Measurements from ENCODE around the gene C4B. TPM values are rescaled to one million over a fixed set of nuclear protein-coding genes. Genes with fewer than 3 reads are reported as not detected.
A peak's percentile ranks its signal among the peaks of the same experiment; 100 is the strongest.
"Not testable (repeated sequence)": the region's sequence is repeated elsewhere in the genome, so short reads cannot be mapped to it uniquely, and the experiment has no call there.

C4B gene
- 155 TPM for total RNA-seq

DNA sequence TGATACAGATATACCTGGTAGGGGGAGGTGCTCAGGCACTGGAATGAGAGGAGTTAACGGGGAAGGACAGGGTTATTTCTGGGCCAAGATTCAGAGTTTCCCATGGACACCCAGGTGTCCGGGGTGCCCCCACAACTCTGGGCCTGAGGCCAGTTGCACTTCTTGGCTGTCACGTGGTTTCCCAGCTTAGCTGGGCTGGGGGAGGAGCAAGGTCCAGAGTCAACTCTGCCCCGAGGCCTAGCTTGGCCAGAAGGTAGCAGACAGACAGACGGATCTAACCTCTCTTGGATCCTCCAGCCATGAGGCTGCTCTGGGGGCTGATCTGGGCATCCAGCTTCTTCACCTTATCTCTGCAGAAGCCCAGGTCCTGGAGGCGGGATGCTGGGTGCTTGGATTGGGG lies at the start of gene C4B:
C4B (plus strand) TSS at position 249 of the 400 bp plus-strand sequence; CDS start at position 300, 51 bp downstream.
- not testable (repeated sequence) for DNase-seq (ENCODE audit: low spot score)

DNA sequence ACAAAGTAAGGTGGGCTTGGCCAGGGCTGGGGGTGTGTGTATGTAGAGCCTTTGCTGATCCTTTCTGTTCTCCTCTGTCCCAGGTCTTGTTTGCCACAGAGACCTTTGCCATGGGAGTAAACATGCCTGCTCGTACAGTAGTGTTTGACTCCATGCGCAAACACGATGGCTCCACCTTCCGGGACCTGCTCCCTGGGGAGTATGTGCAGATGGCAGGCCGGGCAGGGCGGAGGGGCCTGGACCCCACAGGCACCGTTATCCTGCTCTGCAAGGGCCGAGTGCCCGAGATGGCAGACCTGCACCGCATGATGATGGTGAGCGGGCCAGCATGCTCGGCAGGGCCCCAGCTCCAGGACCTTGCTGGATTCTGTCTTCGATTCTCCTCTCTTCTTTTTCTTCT lies 48.9 kb upstream of the C4B start:
- DNase-seq (ENCODE audit: low spot score): no peak

DNA sequence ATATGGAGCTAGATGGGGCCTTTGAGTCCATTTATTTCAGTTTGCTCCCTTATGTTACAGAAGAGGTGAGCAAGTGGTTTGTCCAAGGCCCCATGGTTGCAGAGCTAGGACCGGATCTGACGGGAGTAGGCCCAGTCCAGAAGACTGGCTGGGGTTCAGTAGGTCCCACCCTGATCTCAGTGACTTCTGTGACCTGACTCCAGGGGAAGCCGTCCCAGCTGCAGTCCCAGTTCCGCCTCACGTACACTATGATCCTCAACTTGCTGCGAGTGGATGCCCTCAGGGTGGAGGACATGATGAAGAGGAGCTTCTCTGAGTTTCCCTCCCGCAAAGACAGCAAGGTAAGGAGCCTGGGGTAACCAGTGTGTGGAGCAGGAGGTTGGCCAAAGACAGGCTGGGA lies 48.1 kb upstream of the C4B start:
- no peak for DNase-seq (ENCODE audit: low spot score)

DNA sequence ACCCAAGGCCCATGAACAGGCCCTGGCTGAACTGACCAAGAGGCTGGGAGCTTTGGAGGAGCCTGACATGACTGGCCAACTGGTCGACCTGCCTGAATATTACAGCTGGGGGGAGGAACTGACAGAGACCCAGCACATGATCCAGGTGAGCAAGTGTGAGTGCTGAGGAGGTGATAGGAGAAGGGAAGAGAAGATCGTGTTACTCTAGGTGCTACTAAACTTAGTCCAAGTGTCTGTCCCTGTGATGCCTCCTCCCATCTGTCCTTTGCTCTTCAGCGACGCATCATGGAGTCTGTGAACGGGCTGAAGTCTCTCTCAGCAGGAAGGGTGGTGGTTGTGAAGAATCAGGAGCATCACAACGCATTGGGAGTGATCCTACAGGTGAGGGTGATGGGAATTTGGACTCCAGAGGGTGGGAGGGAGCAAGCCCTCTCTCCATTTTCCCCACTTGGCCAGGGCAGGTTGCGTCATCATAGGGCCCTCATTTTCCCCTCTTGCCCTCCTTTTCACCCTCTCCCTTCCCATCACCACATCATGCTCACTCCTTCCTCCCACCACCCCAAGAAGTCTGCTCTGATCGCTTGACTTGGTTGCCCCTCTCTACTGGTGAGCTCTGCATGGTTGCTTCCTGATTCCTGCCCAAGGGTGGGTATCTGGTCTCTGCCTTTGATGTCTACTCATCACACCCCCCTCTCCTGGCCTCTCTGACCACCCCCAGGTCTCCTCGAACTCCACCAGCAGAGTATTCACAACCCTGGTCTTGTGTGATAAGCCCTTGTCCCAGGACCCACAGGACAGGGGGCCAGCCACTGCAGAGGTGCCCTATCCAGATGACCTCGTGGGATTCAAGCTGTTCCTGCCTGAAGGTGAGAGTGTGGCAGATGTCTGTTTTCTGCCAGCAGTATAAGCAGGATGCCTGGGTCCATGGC lies 47.3 kb upstream of the C4B start:
- DNase-seq (ENCODE audit: low spot score): no peak

DNA sequence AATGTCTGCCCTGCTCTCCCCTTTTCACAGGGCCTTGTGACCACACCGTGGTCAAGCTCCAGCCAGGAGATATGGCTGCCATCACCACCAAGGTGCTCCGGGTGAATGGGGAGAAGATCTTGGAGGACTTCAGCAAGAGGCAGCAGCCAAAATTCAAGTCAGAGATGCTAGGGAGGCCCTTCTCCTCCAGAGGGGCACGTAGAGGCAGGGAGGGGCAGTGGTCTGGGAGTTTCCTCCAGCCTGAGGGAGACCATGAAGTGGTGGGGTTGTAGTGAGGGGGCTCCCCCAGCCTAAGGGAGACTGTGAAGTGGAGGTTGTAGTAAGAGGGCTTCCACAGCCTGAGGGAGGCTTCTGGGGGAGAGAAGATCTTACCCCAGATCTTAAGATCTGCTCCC lies 46.7 kb upstream of the C4B start:
- no peak for DNase-seq (ENCODE audit: low spot score)

DNA sequence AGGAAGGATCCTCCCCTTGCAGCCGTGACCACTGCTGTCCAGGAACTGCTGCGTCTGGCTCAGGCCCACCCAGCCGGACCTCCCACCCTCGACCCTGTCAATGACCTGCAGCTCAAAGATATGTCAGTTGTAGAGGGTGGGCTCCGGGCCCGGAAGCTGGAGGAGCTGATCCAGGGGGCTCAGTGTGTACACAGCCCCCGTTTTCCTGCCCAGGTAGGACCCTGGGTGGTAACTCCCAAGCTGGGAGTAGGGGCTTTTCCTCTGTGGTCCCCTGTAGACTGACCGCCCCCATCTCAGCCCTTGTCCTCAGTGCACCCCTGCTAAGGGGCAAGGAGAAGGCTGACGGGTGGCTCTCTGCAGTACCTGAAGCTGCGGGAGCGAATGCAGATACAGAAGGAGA lies 46.3 kb upstream of the C4B start:
- DNase-seq (ENCODE audit: low spot score): no peak

GRCh38 chr6:31968791-31969711 lies 45.5 kb upstream of the C4B start:
- DNase-seq (ENCODE audit: low spot score): no peak

- no peak for DNase-seq (ENCODE audit: low spot score)
Observed at GRCh38 chr6:31969712-31970603, 44.6 kb upstream of the C4B start.

DNA sequence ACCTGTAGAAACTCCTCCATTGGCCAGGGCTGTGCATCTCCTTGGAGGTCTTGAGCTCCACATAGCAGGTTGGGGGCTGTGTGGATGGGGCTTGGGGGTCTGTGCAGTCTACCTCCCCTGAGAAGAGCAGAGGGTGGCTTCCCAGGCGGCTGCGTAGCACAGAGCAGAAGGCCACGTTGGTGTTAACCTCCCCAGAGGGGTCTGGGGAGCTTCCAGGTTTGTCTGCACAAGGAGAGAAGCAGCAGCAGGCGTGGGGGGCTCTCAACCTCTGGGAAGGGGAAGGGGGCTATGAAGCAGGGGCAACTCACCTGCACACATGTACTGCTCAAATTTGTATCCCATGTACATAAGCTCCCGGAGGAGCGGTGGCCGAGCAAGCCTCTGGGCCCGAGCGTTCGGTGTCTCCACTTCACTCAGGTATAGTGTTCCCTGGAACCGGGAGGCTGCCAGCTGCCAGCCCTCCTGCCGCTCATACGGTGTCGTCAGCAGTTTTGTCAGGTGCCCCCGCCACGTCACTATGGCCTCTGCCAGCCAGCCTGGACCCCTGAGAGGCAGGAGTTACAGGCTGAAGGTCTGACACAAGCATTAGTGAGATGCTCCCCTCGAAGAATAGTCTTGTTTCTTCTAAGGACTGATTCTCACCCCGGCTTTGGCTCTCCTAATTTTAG lies 43.9 kb upstream of the C4B start:
- no peak for DNase-seq (ENCODE audit: low spot score)

DNA sequence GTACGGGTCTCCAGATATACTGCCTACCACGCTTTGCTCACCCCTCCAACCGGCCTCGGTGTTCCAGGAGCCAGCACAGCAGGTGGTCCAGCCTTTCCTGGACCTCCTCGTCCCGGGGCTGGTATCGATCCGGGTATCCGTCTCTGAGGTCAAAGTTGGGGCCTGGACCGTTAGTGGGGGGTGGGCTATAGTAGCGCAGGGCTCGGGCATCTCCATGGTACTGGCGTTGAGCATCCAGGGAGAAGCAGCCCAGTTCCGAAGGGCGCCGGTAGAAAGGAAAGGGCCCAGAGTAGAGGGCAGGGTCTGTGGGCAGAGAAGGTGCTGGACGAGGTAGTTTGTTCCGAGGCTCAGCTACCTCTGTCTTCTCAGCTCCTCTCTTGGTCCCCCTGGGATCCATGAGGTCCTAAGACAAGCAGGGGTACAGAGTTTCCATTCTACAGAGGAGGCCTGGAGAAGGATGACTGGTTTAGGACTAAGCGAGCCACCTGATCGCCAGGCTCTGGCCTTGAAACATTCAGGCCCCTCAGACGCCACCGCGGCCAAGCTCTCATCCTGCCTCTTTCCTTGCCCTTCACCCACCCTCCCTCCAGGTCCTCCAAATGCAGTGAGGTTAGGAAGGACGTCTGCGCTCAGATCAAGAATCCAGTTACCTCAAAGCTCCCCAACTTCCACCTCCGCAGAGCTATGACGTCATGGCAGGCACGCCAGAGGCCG lies 43.2 kb upstream of the C4B start:
- no peak for DNase-seq (ENCODE audit: low spot score)

DNA sequence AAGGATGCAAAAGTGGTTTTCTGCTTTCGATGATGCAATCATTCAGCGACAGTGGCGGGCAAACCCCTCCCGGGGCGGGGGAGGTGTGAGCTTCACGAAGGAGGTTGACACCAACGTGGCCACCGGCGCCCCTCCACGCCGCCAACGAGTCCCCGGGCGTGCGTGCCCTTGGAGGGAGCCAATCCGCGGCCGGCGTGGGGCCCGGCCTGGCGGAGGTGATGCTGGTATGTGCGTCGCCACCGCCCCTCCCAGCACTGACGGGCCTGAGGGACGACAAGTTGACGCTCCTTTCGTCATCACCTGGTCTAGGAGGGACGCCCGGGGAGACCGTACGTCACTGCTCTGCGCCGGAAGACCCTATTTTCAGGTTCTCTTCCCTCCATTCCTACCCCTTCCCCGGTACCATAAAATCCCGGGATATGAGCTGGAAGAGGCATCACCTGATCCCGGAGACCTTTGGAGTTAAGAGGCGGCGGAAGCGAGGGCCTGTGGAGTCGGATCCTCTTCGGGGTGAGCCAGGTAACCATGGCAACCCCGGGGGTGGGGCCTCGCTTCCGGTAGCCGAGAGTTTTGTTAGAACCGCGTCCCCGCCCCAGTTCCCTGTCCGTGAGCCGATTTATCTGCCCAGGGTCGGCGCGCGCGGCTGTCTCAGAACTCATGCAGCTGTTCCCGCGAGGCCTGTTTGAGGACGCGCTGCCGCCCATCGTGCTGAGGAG lies 42.4 kb upstream of the C4B start, which contains the start of gene DXO:
DXO (minus strand) TSS at position 146 of the 716 bp plus-strand sequence. CDS start 463 bp downstream, outside the sequence.
- DNase-seq (ENCODE audit: low spot score): peak; percentile 97

- DNase-seq (ENCODE audit: low spot score): no peak
Observed at GRCh38 chr6:31972709-31973350, 41.8 kb upstream of the C4B start.

DNA sequence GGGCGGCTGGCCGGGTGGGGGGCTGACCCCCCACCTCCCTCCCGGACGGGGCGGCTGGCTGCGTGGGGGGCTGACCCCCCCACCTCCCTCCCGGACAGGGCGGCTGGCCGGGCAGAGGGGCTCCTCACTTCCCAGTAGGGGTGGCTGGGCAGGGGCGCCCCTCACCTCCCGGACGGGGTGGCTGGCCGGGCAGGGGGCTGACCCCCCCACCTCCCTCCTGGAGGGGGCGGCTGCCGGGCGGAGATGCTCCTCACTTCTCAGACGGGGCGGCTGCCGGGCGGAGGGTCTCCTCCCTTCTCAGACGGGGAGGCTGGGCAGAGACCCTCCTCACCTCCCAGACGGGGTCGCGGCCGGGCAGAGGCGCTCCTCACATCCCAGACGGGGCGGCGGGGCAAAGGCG lies 38.5 kb upstream of the C4B start:
- DNase-seq (ENCODE audit: low spot score): not testable (repeated sequence)

DNA sequence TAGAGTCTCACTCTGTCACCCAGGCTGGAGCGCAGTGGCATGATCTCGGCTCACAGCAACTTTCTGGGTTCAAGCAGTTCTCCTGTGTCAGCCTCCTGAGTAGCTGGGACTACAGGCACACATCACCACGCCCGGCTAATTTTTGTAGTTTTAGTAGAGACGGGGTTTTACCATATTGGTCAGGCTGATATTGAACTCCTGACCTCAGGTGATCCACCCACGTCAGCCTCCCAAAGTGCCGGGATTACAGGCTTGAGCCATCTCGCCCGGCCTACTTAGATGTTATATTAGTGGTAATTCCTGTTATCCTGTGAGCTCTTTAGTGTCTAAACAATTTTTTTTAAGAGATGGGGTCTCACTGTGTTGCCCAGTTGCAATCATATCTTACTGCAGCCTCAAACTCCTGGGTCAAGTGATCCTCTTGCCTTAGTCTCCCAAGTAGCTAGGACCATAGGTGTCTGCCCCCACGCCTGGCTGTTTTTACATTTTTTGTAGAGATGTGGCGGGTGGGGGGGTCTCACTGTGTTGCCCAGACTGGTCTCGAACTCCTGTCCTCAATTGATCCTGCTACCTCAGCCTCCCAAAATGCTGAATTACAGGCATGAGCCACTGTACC lies 36.7 kb upstream of the C4B start:
- DNase-seq (ENCODE audit: low spot score): no peak

DNA sequence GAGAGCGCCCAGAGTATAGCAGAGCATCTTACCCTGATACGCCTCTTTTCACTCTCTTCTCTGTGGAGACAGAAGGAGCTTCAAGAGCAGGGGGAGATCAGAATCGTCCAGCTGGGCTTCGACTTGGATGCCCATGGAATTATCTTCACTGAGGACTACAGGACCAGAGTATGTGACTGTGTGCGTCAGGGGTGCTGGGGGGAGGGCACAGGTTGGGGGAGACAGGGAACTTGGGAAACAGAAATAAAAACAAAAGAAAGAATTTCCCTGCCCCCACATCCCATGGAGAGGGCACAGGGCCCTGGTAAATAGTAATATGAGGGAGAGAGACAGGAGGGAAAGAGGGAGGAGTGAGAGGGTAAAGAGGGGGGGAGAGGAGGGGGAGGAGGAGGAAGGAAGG lies 35.8 kb upstream of the C4B start:
- DNase-seq (ENCODE audit: low spot score): no peak

DNA sequence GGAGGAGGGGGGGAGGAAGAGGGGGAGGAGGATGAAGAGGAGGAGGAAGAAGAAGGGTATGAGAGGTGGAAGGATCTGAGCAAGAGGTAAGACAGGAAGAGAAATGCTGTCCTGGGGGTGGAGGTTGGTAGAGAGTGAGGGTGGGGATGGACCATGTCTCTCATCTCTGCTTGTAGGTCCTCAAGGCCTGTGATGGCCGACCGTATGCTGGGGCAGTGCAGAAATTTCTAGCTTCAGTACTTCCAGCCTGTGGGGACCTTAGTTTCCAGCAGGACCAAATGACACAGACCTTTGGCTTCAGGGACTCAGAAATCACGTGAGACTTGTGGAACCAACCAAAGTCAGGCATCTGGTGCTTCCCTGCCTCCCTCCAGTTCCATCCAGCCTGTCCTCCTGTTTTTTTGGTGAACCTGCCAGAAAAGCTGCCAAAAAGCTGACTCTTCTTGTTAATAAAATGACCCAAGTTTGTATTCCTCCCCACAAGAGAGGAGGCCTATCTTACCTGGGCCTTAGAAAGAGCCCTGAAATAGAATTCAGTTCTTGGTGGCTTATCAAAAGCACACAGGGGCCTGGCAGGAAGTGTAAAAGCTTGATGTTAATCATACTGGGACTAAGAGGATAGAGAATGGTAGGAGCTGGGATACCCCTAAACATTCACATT lies 35.2 kb upstream of the C4B start:
- no peak for DNase-seq (ENCODE audit: low spot score)

DNA sequence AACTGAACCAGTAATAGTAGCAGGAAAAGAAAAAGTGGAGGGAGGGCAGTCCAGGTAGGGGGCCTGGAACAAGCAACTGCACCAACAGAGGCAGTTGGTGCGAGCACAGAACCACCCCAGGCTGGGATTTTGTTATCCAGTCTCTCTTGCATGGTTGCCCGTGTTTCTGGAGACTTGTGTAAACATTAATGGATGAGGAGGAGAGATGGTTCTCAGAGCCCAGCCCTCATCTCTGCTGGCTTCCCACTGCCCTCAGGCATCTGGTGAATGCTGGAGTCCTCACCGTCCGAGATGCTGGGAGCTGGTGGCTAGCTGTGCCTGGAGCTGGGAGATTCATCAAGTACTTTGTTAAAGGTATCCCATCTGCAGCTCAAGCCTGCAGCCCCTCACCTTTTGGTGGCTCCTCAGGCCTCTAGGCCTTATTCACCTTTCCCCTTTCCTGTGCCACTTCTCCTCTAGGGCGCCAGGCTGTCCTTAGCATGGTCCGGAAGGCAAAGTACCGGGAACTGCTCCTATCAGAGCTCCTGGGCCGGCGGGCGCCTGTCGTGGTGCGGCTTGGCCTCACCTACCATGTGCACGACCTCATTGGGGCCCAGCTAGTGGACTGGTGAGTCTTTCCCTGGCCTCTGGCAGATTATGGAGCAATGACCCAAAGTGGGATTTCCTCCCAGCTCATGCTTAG lies 34.3 kb upstream of the C4B start:
- not testable (repeated sequence) for DNase-seq (ENCODE audit: low spot score)
